NCI-H2107 (cell line): Measurements from ENCODE around the gene ZBTB17.
"Not testable (repeated sequence)": the region's sequence is repeated elsewhere in the genome, so short reads cannot be mapped to it uniquely, and the experiment has no call there.

Experiments used
- DNase-seq: peaks from one replicate; lab custom pipeline; 2025; lab: John Stamatoyannopoulos, UW

ZBTB17 gene

GRCh38 chr1:15935056-15935950 is 40.6 kb downstream of the ZBTB17 start:
- no peak for DNase-seq

GRCh38 chr1:15934211-15935055 is 41.5 kb downstream of the ZBTB17 start:
- DNase-seq = no peak

- no peak for DNase-seq
Observed at GRCh38 chr1:15933684-15934083, 42.2 kb downstream of the ZBTB17 start.

GRCh38 chr1:15932612-15933011 is 43.3 kb downstream of the ZBTB17 start:
- DNase-seq = no peak

- DNase-seq = no peak
Observed at GRCh38 chr1:15931884-15932283, 44.0 kb downstream of the ZBTB17 start.

GRCh38 chr1:15931401-15931800 is 44.5 kb downstream of the ZBTB17 start:
- no peak for DNase-seq

GRCh38 chr1:15928971-15929965 is 46.6 kb downstream of the ZBTB17 start:
- no peak for DNase-seq

- DNase-seq = not testable (repeated sequence)
Observed at GRCh38 chr1:15926448-15926847, 49.5 kb downstream of the ZBTB17 start.

GRCh38 chr1:15923241-15923640 is 52.7 kb downstream of the ZBTB17 start:
- no peak for DNase-seq

GRCh38 chr1:15918962-15919715 is 56.8 kb downstream of the ZBTB17 start:
- DNase-seq = no peak

- no peak for DNase-seq
Observed at GRCh38 chr1:15916916-15917315, 59.0 kb downstream of the ZBTB17 start.

GRCh38 chr1:15916417-15916816 is 59.5 kb downstream of the ZBTB17 start:
- no peak for DNase-seq

GRCh38 chr1:15915991-15916390 is 59.9 kb downstream of the ZBTB17 start:
- no peak for DNase-seq

GRCh38 chr1:15913607-15914006 is 62.3 kb downstream of the ZBTB17 start:
- not testable (repeated sequence) for DNase-seq

- DNase-seq = no peak
Observed at GRCh38 chr1:15911927-15912326, 64.0 kb downstream of the ZBTB17 start.

GRCh38 chr1:15911141-15911540 is 64.8 kb downstream of the ZBTB17 start:
- DNase-seq = no peak

GRCh38 chr1:15908597-15908996 is 67.3 kb downstream of the ZBTB17 start:
- DNase-seq = no peak

- DNase-seq = no peak
Observed at GRCh38 chr1:15902882-15903281, 73.0 kb downstream of the ZBTB17 start.

GRCh38 chr1:15900662-15901279 is 75.1 kb downstream of the ZBTB17 start:
- DNase-seq = no peak

- no peak for DNase-seq
Observed at GRCh38 chr1:15899266-15899665, 76.6 kb downstream of the ZBTB17 start.
